Measurements from ENCODE around the gene POLD3.

POLD3 gene

DNA sequence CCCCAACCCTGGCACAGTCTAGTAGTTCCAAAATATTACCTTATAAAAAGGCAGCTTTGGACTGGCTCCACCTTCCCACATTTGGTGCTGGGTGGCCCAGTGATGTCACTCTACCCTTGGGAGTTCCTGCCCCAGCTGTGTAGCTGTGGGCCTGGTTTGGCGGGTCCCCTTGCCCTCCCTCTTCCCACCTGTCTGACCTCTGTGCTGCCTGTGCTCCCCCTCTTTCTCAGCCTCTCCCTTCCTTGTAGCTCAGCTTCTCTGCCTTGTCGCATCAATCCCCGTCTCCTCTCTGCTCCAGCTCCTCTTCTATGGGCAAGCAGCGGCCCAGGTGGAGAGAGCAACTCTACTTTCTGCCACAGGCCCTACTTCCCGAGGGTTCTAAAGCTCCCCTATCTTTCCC lies 84.2 kb downstream of the POLD3 start:
- DNase-seq = no peak

DNA sequence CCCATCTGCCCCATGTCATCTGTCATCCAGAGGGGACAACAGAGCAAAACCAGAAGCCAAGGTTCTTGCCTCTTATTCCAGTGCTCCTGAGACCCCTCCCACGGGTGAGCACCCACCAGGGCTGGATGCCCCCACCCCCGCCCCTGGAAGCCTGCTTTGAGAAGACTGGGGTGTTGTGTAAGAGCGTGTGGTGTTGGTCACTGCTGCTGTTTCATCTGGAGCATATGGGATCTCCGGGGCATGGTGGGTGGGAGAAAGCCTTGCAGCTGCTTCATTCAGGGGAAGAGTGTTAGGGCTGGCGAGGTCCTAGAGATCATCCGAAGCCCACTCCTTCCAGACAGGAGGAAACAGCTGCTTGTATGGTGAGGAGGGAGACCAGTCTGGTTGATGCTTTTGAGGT lies 84.7 kb downstream of the POLD3 start:
- no peak for DNase-seq

GRCh38 chr11:74678041-74678440 lies 85.7 kb downstream of the POLD3 start:
- DNase-seq = no peak

- no peak for DNase-seq
Measured at GRCh38 chr11:74678591-74679512, 86.5 kb downstream of the POLD3 start.

- DNase-seq = no peak
Measured at GRCh38 chr11:74679513-74679865, 87.1 kb downstream of the POLD3 start.

- no peak for DNase-seq
Measured at GRCh38 chr11:74680035-74680671, 87.8 kb downstream of the POLD3 start.

DNA sequence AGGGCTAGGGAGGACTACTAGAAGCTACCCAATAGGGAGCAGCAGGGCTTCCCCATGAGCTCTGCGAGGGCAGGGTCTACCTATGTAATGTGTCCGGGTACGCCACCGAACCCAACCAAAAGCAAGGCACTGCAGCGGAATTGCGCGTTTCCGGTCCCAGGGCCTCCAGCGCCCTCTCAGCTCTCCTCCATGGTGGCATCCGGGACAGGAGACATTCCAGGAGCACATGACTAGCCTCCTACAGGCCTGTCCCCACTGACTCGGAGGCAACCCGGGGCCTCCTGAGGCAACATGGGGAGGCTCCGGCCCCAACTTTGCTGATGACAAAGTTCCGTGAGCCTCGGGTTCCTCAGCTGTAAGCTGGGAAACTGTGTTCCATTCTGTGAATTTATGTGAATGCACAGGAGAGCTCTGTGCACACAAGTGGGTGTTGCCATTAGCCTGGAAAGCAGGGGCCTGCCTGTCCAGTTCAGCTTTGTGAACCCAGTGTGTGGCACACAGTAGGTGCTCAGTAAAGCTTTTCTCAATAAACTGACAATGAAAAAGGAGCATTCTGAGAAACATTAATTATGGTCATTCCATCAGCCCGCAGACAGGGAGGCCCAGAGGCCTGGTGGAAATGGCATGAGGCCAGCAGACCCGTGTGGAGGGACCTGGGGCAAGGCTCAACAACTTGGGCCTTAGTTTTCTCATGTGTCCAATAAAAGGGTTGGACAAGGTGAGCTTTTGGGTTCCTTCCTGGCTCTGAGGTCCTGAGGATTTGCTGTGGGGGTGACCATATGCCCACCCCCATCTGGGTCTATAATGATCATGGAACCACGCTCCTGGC lies 88.5 kb downstream of the POLD3 start:
- no peak for DNase-seq

GRCh38 chr11:74681686-74682651 lies 89.6 kb downstream of the POLD3 start:
- DNase-seq = no peak

DNA sequence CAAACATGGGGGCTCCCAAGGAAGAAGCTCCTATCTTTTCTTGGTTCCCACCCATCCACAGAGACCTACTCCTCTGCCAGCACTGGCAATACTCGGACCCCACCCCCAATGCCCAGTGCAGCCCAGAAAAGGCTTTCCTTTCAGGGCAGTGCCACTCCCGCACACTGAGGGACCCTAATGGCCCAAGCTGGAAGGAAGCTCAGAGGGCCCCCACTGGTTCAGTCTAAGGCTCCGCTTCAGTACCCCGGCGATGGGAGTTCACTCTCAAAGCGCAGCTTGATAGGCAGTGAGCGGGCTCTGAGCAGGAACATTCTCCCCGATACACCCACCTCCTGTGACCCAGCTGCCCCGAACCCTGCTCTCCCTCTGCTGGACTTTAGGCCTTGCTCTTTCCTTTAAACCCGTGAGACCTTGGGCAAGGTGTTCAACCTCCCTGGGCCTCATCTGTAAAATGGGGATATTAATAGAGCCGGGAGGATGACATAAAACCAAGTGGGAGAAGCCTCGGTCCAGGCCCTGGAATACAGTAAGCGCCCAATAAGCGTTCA lies 90.4 kb downstream of the POLD3 start:
- DNase-seq = no peak

DNA sequence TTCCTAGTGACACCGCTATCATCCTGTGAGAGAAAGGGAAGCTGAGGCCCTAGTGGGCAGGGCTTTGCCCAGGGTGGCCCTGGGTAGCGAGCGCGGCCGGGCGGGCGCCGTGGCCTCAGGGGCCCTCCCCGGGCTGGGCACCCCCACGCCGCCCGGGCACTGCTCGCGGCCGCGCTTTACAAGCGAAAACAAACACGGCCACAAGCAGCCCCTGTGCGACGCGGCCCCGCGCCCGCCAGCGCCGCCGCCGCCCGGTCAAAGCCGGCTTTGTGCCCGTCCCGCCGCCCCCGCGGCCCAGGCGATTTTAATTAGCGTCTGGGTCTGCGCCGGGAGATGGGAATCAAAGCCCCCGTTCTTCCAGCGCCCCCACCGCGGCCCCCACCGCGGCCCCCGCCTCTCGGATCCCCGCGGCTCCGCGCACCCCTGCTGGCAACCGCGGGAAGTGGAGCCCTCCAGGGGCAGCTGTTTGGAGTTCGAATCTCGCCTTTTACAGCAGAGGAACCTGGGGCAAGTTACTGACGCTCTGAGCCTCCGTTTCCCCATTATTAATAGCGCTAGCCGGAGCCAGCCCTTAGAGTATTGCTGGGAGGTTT lies 91.0 kb downstream of the POLD3 start:
- DNase-seq = no peak

GRCh38 chr11:74683941-74684481 lies 91.6 kb downstream of the POLD3 start:
- DNase-seq = no peak

- DNase-seq = no peak
Measured at GRCh38 chr11:74684661-74685060, 92.3 kb downstream of the POLD3 start.

- no peak for DNase-seq
Measured at GRCh38 chr11:74685338-74685737, 93.0 kb downstream of the POLD3 start.

GRCh38 chr11:74685905-74686304 lies 93.5 kb downstream of the POLD3 start:
- no peak for DNase-seq

DNA sequence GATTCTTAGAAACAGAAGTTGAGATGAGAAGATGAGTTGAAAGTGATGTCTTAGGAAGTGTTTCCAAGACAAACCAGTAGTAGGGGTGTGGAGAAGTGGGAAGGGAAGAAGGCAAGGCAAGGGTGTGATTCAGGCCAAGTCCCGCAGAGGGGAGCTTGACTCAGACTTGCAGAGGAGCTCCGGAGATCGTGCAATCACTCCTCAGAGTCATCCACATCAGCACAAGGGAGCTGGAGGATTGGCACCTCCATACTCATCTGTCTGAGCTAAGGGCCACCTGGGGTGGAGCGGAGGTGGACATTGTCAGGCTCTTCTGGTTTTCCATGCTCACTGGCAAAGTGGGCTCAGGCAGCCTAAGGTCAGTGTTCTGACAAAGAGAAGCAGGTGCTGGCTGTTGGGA lies 94.4 kb downstream of the POLD3 start:
- no peak for DNase-seq

DNA sequence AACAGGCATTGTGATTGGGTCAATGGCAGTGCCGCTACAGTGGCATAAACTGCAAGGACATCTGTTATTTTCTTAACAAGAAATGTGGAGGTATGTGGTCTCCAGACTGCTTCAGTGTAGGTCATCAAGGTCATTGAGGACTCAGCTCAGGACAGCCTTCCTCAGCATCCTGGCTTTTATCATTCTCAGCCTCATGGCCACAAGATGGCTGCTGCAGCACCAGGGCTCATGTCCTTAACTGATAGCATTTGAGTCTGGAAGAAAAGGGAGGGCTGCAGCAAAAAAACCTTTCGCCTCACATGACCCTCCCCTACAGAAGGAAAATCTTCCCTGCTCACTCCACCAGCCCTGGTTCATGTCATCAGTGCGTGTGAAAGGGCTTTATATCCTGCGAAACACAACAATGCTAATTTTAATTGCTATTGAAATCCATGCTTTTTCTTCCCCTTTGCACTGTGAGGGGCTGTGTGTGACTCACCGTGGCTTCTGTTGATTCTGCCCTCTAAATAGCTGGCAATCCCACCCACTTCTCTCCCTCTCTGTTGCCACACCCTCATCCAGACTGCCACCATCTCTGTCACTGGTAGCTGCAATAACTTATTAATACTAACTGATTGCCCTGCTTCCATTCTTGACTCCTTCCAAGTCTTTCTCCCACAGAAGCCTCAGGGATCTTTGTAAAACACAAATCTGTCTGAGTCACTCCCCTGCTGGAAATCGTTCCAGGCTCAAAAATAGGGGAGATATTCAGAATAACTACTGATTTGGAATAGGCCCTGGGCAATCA lies 95.0 kb downstream of the POLD3 start:
- no peak for DNase-seq

GRCh38 chr11:74689666-74690065 lies 97.3 kb downstream of the POLD3 start:
- DNase-seq = no peak

- no peak for DNase-seq
Measured at GRCh38 chr11:74691755-74692154, 99.4 kb downstream of the POLD3 start.

All from NCI-H2081 treated with DMSO at 0.1 percent for 48 hours (cell line).